HG03378 (cell line): ENCODE measurements around the gene TTC9.
"Not testable (repeated sequence)": the region's sequence is repeated elsewhere in the genome, so short reads cannot be mapped to it uniquely, and the experiment has no call there.

ENCODE experiments used
- ATAC-seq: cut with Tn5 transposase; IDR thresholded peaks from one replicate; pipeline ENCODE4 v1.9.1; 2021; ENCODE audit warnings: mild to moderate bottlenecking, moderate library complexity; ENCODE audit not compliant: unreplicated experiment

TTC9 gene

DNA sequence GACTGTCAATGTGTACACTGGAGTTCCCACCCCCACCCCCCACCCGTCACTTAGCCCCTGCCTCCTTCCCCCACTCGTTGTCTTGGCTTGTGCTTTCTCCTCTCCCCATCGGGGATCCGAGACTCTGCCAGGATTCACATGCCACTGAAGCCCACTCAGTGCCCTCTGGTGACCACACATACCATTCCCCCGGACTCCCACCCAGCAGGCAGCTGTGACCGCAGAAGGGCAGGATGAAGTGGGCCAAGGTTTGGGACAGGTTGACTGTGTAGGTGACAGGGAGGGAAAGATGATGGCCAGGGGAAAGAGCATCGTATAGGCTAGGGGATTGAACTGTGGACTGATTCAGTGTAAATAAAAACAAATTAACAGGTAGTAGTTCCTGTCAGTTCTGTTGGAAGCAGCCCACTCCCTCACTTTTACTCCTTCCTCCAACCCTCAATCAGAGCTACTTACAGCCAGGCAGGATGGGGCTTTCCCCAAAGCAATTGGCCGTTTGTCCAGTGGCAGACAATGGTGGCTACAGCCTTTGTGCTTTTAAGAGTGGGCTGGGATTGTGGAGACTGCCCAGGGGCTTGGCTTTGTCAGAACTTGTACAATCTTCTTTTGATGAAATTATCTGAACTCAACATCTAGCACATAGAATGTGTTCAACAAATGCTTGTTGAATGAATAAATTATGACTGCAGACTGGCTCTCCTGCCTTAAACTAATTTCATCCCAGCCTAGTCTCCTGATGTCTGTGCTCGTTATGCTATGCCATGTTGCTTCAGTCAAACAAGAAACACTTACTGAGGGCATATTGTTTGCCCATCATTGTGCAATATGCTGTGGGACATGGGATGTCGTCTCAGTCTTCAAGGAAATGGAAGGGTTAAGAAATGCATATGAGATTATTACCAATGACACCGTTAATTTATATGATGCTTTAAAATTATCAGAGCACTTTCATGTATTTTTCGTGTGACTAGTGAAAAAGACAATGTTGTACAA lies 30.2 kb downstream of the TTC9 start:
- ATAC-seq: no peak

DNA sequence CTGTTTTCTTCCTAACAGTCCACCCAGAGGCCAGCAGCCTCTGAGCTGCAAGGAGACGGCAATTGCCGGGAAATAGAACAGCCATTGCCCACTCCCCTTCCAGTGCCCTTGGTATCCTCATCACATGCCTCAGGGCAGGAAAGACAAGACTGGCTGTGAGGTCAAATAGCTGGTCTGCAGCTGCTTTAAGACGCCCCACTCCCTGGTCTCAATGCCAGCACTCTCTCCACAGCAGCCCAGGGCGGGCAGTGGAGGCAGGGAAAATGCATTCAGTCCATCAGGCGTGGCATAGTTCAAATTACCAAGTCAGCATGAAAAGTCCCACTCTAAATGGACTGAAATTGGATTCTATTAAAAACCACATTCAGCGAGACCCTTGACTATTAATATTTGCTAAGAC lies 35.6 kb downstream of the TTC9 start:
- ATAC-seq: no peak

DNA sequence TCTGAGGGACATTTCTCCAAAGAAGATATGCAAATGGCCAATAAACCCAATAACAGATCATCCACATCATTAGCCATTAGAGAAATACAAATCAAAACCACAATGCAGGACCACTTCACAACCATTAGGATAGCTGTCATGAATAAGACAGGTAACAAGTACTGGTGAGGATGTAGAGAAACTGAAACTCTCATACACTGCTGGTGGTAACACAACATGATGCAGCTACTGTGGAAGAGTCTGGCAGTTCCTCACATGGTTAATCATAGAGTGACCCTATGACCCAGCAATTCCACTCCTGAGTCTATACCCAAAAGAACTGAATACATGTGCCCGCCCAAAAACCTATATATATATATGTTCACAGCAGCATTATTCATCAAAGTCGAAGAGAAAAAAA lies 39.0 kb downstream of the TTC9 start:
- ATAC-seq: no peak

DNA sequence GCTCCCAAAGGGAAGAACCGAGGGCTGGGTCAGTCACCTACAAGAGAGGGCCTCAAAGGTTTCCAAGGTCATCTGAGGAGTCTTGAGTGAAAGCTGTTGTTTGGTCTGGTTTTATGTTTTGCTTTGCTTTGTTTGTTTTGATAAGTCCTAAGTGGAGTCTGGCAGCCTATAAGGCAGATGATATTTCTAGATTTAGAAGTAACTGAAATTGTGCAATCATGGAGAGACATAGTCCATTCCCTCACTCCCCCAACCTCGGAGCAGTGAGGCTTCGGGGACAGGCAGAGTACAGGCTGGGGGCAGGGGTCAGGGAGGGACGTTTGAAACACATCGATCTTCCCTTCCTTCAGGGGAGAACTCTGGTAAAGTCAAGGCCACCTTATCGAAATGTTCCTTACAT lies 42.3 kb downstream of the TTC9 start:
- no peak for ATAC-seq

DNA sequence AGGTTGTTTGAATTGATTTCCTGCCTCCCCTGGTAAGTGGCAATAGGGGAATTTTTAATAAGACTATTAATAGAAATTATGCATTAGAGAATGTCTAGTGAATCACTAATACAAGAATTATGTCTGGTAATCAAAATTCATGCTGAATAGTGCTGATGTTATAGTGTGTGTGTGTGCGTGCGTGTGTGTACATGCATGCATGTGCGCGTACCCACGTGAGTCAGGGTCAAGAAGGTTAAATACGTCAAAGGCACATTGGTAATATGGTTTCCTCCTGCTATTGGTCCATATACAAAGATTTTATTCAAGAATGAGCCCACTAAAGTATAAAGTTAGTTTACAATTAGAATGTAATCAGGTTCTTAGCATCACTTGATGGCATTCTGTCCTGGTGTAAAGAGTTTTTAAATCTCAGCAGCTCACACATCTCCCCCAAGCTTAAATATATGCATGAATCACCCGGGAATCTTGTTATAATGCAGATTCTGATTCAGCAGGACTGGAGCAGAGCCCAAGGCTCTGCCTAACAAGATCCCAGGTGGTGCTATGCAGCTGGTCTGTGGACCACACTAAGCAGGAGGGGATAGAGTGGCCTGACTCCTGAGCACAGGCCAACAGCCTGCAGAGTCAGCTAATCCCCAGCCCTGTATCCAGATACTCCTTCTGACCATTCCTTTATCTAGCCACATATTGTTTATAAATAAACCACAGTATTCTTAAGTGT lies 43.9 kb downstream of the TTC9 start:
- ATAC-seq: no peak

DNA sequence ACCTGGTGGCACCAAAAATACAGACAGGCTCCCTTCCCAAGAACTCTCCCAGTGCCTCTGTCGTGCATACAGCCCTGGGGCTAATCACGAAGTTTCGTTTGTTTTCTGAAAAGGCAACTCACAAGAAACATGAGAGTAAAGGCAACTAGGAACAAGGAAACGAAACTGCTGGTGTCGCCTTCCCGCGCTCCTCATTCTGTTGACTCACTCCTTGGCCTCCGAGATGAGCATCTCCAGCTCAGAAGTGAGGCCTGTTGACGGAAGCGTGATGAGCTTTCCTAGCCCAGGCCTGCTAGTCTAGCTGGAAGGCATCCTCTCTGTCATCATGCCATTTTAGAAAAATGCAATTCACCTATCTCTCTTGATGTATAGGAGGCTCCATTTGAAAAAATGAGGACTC lies 50.5 kb downstream of the TTC9 start:
- no peak for ATAC-seq

DNA sequence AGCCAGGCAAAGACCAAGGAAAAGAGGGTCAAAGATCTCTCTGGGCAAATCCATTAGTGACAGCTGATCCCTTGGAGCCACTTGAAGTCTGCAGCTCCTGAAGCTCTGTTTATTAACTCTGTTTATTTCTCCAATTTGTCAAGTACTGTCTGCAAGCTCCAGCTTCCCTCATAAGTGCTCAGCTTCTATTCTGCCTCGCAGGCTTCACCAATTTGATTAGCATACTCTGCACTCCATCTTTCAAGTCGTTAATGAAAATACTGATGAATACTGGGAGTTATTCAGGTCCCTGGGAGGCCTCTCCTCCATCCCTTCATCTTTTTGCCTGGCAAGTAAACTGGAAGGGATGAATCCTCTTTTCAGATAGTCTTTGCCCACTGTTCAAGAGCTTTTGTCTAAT lies 54.3 kb downstream of the TTC9 start:
- no peak for ATAC-seq

DNA sequence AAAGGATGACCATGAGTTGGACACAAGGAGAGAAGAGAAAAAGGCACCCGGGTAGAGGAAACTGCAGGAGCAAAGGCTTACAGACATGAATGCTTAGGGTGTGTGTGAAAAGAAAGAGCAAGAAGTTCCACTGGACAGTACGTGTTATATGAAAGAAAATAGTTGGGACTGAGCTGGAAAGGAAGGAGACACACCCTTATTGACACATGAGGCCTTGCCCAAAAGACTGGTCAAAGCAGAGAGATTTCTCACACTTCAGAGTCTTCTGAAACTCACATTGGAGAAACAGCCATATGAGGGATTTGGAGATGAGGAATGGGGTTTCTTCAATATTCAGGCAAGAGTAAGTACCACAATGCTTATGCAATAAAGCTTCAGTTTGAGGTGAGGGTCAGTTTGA lies 56.0 kb downstream of the TTC9 start:
- ATAC-seq: no peak

DNA sequence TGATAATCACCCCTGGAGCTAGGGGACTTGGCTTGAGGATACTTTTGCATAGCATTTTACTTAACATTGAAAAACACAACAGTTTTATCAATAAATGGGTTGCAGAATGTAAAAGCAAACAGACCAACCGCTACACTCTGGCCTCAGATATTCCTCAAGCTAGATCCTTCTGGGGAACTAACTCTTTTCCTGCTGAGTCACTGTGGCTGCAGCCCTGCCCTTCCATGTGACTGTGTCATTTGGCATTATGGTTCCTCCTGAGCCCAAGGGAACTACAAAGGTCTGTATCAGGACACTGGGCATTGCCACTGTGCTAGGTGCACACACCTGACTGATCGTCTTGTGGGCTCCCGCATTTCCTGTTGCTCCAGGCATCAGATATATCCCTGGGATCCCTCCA lies 56.6 kb downstream of the TTC9 start:
- ATAC-seq: no peak

DNA sequence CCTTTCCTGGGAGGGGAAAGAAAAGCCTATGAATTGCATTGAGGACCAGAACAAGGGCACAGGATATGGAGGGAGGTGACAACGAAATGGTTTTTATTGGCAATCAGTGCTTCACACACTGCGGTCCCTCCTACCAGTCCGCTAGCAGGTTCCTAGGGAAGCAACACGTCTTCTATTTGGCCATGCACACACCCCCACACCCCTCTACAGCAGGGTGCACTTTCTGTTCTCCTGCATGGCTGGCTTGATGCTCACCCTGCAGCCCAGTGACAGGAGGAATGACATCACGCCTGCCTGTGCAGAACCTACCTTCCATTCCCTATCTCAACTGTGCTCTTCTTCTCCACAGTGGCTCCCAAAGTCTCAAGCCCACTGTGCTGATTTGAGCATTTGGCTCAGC lies 57.9 kb downstream of the TTC9 start:
- no peak for ATAC-seq

DNA sequence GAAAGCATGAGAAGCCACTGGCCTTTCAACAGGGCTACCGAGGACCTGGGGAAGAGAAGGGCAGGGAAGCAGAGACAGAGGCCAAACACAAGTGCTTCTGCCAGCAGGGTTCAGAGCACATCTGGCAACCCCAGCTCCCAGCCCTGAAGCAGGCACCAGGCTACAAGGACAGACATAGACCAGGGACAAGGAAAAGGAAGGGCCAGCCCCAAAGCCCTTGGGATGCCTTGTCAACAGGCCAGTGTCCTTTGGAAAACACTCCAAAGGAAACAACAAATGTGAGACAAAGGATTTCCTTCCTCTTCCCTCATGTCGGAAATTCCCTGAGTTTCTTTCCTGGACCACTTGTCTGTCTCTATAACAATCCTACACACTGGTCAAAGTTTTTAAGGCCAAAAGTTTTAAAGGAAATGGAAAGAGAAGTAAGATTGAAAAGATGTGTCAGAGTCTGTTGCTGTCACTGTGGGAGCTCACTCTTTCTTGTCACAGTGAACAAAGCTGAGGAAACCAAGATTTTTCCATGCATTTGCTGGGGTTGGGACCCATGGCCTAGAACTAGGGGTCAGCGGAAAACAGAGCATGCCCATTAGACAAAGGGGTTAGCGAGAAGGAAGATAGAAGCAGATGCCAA lies 59.4 kb downstream of the TTC9 start:
- ATAC-seq: no peak

DNA sequence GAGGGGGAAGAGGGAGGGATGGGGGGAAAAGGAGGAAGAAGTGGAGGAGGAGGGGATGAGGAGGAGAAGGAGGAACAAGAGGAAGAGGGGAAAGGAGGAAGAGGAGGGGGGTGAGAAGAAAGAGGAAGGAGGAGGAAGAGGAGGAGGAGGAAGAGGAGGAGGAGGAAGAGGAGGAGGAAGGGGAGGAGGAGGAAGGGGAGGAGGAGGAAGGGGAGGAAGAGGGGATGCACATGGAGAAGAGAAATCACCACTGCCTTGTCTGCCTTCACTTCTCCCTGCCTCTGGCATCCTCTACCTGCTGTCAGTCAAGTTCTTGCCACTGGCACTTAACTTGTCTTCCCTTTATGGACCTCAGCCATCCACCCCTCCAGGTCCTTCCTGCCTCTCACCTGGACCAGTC lies 59.9 kb downstream of the TTC9 start:
- ATAC-seq: no peak

DNA sequence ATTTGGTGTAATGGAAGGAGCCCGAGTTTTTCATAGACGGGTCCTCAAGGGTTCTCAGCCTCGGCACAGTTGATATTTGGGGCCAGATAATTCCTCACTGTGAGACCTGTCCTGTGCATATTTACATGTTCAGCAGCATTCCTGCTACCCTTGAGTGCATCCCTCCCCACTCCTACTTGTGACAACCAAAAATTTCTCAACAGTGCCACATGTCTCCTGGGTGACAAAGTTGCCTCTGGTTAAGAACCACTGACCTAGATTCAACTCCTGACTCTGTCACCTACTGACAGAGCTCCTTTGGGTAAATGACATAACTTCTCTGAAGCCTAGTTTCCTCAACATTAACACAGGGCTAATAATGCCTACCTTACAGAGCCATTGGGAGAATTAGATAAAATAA lies 60.4 kb downstream of the TTC9 start:
- no peak for ATAC-seq

DNA sequence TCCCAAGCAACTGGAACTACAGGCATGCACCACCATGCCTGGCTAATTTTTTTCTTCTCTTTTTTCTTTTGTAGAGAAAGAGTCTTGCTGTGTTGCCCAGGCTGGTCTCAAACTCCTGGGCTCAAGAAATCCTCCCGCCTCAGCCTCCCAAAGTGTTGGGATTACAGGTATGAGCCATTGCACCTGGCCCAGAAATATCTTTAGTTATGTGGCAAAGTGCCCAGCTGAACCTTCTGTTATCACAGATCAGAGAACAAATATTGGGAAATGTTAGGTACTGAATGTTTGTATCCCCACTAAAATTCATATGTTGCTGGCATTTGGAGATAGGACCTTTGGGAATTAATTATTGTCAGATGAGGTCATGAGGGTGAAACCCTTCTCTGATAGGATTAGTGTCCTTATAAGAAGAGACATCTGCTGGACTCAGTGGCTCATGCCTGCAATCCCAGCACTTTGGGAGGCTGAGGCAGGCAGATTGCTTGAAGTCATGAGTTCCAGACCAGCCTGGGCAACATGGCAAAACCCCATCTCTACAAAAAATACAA lies 62.0 kb downstream of the TTC9 start:
- ATAC-seq: not testable (repeated sequence)

DNA sequence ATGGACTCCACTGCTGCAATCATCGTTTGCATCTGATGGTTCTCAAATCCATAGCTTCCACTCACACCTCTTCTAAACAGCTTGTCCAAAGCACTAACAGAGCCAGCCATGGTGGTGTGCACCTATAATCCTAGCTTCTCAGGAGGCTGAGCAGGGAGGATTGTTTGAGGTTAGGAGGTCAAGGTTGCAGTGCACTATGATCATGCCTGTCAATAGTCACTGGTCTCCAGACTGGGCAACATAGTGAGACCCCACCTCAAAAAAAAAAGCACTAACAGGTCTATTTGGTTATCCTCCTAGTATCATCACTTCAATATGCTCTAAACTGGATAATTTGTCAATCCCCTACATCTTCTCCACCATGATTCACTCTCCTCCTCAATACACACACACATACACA lies 63.2 kb downstream of the TTC9 start:
- ATAC-seq: no peak

DNA sequence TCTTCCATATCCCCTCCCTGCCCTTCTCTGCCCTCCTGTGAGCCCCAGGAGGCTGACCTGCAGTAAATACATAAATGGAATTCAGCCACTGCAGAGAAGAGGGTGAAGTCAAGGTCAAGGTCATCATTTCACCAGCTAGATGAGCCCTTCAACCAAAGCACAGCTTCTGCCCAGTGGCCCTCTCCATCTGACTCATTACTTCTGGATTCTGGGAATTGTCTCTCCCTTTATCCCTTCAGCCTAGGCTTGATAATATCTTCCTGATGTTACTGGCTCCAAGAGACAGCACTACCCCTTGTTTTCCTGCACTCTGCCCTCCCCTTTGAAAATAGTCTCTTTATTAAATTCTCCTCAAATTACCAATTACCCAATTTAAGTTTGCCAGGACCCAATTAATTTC lies 64.5 kb downstream of the TTC9 start:
- ATAC-seq: no peak

DNA sequence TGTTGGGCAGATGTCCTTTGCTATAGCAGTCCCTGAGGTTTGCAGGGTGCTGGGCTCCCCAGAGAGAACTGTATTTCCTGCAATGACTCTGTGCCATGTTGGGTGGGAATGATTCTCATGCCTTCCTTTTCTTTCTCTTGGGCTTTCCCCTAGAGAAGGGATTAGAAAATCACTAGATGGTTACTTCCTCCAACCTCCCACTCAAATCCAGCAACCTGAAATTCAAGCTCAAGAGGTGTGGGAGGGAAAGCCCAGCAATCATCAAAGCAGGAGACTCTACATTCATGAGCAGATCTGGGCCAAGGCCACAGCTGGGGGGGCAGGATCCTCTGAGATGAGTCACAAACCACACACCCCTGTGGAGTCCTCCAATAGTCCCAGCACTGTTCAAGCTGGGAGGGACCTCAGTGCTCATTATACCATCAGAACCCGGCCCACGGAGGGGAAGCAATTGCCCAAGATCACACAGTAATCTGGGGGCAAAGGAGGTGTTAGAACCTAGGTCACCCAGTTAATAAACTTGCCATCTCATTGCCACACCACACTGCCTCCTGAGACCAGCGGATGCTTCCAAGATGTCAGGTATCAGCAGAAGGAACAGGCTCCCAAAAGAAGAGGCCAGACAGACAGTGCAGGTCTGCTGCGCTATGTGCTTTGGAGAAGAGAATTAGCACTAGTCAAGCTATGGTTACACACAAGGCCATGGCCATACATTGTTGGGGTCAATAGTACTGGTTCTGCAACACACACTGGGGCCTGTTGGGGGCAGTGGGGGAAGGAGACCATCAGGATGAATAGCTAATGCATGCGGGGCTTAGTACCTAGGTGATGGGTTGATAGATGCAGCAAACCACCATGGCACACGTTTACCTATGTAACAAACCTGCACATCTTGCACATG lies 65.7 kb downstream of the TTC9 start:
- ATAC-seq: peak; percentile 90

DNA sequence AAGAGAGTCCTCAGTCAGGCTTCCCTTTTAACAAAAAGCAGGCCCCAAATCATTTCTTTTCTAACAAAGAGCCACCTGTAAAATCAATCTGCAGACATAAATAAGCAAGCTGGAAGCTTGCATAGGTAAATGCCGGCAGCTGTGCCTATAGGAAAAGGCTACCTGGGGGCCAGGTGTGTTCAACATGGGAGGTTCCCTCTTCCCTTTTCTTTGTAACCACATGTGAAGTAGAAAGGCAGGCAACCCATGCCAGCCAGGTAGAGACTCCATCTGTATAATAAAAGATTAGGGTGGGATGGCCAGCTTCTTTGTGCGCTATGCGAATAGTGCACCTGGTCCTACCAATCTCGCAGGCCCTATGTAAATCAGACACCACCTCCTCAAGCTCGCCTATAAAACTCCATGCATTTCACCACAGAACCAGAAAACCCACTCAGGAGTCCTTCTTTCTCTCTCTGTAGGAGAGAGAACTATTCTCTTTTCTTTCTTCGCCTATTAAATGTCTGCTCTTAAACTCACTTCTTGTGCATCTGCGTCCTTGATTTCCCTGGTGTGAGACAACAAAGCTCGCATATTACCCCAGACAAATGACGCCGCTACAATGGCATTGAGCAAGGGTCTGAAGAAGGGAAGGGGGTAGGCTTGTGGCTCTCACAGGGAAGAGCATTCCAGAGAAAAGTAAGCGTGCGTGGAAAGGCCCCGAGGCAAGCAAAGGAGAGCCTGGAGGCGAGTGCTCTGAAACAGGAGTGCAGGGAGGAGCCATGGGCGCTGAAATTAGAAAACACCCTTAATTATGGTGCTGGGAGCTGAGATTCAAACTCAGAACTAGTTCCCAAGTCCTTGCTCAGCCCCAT lies 67.2 kb downstream of the TTC9 start:
- ATAC-seq: no peak

DNA sequence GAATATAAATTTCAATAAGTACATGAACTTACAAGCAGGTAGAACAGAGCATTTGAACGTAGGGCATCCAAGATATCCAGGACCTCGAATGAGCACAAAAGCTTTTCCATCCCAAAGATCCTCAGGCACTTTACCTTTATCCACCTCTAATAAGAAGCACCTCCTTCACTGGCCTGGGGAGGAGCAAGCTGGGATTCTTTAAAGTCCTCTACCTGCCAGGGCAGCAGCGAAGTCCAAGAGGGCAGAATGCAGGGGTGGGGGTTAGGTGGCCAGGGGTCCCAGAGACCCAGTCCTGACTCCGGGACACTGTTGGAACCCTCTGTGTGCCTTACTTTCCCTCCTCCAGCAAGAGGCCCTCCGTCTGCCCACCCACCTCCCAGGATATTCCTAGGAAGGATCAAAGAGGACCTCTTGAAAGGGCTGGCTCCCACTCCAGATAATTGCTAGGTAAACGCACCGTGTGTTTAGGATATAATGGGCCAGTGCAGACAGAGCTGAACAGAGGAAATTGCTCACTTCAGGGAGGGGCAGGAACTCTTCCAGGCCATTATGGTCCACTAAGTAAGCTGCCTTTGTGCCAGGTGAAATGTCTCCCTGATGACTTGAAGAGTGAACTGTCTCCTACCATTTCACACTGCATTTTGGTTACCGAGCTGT lies 68.1 kb downstream of the TTC9 start:
- no peak for ATAC-seq
